DOHH2 (cell line): Measurements from ENCODE around the gene SERPINB2.

Experiments
- CTCF ChIP-seq: fragments of 200-600 bp; sonication (generic); IDR thresholded peaks from one replicate; pipeline ENCODE4 v1.5.1; 2014; ENCODE audit warnings: antibody characterized with exemption, mild to moderate bottlenecking, low read depth, low read length; ENCODE audit not compliant: poor library complexity, severe bottlenecking
- EZH2phosphoT487 ChIP-seq: fragments of 200-600 bp; sonication (generic); IDR thresholded peaks from 2 replicates; pipeline ENCODE4 v1.6.1; 2017; ENCODE audit warnings: borderline replicate concordance, mild to moderate bottlenecking, antibody characterized with exemption, low read length, moderate library complexity, mixed read lengths

DNA sequence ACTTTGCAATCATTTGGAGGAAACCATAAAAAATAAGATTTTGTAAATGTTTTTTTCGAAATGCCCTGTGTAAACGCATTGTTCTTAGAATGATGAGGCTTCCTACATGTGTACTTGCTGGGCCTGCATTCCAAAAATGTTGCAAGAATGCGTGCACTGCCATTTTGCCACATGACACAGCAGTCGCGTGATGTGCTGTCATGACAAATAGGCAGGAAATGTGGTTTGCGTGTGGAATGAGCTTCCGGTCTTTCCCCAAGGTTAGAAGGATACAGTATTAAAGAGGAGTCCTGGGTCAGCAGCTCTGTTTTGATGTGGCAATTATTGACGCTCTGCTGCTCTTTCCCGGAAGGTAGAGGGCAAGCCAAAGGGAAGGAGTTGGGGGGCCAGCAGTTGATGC lies 18.1 kb upstream of the SERPINB2 start:
- no peak for TF ChIP-seq CTCF
- no peak for TF ChIP-seq EZH2phosphoT487
